Inferior parietal cortex (tissue), 1 donor: ENCODE measurements around the gene CDC73.
"Not testable (repeated sequence)": the region's sequence is repeated elsewhere in the genome, so short reads cannot be mapped to it uniquely, and the experiment has no call there.

Experiments used
- DNase-seq: peaks from one replicate; pipeline ENCODE4 v3.0.0-alpha.2; 2016; ENCODE audit errors: extremely low spot score

The CDC73 gene

DNA sequence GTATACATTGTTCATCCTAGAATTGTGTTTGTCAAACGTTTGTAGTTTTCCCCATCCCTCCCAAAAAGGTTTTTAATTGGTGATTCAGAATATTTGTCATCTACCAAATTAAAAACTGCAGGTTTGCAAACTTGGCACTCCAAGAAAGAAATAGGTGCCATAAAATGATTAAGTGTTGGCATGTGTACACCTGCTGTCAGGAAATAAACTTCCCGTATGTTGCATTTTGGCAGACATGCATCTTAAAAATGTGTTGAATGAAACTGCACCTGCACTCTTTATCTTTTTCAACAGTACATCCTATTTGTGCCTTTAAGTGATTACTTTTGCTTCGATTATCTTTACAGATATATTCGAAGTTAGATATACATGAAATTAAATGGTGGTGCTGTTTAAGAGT is 57.3 kb downstream of the CDC73 start:
- DNase-seq: no peak

DNA sequence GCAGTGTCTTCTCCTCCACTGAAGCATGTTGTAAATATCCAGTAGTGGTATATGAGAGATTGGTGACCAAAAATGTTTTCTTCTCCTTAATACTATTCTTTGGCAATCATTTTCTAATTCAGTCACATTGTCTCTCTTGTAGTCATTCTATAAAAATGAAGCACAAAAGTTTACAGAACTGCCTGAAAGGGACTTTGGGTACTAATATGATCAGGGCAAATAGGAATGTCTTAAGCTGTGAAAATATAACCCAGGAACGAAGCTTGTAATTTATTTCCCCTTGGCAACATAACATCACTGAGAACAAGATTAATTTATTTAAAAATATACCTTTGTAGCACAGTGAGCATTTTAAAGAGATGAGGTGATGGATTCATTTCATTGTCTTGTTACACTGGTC is 59.7 kb downstream of the CDC73 start:
- no peak for DNase-seq

- DNase-seq: no peak
These were observed 60.2 kb downstream of the CDC73 start for GRCh38 chr1:193181985-193182384.

GRCh38 chr1:193183019-193183627 is 61.3 kb downstream of the CDC73 start:
- DNase-seq: peak; percentile 88

DNA sequence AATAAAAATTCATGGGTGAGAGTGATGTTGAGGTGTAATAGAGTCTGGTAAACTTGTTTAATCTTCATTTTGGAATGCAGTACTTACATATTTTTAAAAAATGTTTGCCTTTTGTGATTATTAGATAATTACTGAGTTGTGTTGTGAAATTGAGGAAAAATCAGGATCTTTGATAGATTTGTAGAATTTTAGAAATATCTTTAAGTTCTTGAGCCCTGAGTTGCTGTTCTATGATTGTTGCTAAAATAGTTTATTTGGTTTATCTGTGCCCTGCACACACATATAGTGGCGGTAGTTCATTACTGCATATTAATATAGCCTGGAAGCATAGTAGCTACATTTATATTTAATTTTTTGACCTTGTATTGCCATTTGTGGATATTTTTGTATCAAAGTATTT is 62.9 kb downstream of the CDC73 start:
- DNase-seq: no peak

- DNase-seq: no peak
These were observed 63.4 kb downstream of the CDC73 start for GRCh38 chr1:193185211-193185610.

- peak; percentile 86 for DNase-seq
These were observed 64.3 kb downstream of the CDC73 start, which contains the start of gene B3GALT2 for GRCh38 chr1:193185901-193186731. B3GALT2 (minus strand) TSS chr1:193186613; CDS start chr1:193181562, 5,051 bp downstream.

DNA sequence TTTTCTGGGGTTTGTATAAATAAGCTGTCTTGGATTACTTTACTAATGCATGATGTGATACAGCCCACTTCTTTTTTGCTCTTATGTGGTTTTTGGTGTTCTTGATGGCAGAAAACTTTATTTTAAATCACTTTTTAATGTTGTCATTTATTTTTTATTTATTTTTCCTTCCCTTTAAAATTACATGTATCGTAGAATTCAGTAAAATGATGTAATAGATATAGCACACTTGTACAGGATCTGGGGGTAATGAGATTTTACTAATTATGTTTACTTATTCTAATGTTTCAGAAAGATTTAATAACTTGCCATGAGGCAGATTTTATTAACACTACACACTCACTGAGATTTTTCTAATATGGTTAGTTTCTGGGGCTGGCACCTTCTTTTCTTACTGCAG is 65.3 kb downstream of the CDC73 start:
- no peak for DNase-seq

DNA sequence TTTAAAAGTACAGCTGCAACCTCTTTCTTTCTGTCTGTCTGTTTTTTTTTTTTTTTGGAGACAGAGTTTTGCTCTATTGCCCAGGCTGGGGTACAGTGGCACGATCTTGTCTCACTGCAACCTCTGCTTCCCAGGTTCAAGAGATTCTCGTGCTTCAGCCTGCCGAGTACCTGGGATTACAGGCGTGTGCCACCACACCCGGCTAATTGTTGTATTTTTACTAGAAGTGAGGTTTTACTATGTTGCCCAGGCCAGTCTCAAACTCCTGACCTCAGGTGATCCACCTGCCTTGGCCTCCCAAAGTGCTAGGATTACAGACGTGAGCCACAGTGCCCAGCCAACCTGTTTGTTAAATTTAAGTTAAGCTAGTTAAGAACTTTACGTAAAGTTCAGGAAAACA is 67.1 kb downstream of the CDC73 start:
- DNase-seq: not testable (repeated sequence)

GRCh38 chr1:193189442-193190095 is 67.7 kb downstream of the CDC73 start:
- DNase-seq: no peak

GRCh38 chr1:193190096-193190744 is 68.4 kb downstream of the CDC73 start:
- DNase-seq: no peak

DNA sequence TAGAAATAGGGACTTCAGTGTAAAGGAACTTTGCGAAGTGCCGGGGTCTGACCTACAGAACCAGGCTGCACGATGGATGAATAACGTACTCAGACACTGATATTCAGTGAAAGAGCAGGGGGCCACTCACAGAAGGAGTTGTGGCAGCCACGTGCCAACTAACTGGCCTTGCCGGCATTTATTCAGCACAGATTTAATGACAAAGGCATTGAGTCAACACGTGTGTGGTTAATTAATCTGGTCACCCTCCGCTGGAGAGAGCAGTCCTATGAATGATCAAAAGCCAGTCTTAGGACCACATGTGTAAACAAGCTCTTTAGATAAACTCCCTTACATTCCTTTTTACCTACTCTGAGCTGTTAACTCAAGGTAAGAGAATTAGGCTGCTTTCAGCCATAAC is 70.8 kb downstream of the CDC73 start:
- no peak for DNase-seq

DNA sequence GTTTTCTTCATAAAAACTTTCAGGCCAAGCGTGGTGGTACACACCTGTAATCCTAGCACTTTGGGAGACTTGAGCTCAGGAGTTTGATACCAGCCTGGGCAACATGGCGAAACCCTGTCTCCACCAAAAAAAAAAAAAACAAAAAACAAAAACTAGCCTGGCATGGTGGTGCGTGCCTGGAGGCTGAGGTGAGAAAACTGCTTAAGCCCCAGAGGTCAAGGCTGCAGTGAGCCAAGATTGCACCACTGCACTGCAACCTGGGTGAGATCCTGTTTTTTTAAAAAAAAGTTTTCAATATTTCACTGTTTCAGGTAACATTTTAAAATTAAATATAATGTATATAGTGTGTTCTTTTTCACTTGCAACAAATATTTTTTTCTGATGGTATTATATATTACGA is 78.1 kb downstream of the CDC73 start:
- no peak for DNase-seq

DNA sequence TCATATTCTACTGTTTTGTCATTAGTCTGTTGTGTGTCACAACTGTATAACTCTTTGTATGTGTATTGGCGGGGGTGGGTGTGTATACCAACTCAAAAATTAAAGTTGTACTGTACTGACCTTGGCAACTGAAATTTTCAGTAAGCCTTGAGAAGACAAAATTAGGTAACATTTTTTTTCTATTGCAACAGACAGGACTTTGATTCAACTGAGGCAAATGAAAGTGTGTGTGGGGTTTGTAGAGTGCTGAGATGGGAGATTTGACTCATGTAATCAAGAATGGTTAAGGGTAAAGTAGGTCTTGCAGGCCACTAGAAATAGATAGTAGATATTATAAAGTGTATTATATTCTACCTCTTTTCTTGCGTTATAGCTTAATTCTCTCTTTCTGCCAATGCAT is 79.2 kb downstream of the CDC73 start:
- no peak for DNase-seq

DNA sequence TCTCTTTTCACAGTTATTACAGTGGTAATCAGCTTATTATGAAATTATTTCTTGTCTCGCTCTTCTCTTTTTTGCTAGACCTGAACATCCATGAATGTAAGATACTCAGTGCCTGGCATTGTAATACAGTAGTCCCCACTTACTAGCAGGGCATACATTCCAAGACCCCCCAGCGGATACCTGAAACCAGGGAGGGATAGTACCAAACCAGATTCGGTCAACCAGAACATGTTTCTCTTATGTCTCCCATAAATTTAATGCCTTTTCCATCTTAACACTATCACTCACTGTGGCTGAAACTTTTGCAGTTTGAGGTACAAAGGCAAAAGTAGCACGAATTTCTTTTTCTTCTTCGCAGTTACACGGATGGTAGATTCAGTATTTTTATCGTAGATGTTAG is 89.2 kb downstream of the CDC73 start:
- DNase-seq: no peak

- no peak for DNase-seq
These were observed 89.7 kb downstream of the CDC73 start for GRCh38 chr1:193211539-193211938.

DNA sequence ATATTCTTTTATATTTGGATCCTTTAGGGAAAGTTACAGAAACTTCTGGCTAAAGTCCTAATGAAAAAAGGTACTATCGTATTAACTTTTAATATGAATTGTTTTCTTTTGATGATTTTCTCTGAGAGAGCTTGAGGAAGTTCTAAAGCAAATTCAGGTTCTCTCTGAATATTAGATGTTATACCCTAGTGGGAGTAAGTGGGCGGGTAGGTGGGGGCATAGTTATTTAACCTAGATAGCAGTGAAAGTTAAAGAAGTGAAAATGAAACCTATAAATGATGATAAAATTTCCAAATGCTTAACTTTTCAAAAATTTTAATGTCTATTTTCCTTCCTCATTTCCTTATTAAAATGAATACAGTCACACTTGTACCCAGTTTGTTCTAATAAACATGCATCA is 90.8 kb downstream of the CDC73 start:
- DNase-seq: no peak

DNA sequence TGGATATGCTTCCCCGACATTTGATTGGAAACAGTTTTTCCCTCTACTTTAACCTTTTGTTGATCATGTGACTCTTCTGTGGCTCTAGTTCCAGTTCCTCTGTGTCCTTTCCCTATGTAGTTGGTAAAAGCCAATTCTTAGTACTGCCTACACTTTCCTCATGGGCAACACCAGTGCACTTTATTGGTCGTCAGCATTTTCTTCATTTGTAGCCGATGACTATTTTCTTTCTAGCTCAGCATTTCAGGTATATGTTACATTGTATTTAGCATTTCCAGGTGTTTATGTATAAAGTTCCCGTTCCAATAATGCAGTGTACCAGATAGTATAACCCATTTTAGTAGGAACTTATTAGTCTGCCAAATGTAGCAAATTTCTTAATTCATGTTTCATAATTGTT is 92.2 kb downstream of the CDC73 start:
- no peak for DNase-seq

DNA sequence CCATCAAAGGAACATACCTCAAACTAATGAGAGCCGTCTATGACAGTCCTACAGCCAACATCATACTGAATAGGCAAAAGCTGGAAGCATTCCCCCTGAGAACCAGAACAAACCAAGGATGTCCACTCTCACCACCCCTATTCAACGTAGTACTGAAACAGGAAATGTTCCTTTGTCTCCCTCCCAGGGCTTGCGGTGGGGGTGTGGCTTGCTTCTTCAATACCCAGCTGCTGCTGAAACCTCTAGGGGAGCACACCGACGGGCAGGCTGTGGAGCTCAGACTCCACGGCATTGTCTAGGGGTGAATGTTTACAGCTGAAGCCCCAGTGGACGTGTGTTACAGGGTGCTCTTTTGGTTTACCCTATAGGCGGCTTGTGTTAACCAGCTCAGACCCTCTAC is 95.1 kb downstream of the CDC73 start:
- DNase-seq: no peak

- no peak for DNase-seq
These were observed 97.6 kb downstream of the CDC73 start for GRCh38 chr1:193219391-193219790.

DNA sequence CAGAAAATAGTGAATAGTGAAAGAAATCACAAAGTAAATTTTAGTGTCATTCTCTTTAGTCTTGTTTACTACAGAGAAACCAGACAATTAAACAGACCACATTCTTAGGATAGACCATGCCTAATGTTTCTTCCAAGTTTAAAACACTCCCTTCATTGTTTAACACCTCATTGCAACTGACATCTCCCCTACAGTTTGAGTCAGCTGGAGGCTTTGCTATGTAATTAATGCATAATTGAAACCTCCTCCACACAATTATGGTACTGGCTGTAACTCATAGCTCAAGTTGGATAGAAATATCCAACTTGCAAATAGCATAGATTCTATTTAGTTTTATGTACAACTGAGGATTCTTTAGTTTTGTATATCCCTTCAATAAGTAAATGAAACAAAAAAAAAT is 99.8 kb downstream of the CDC73 start:
- peak; percentile 15 for DNase-seq

GRCh38 chr1:193222056-193222615 is 100.3 kb downstream of the CDC73 start:
- DNase-seq: no peak
